ENCODE results near the gene GLOD4.
"Not testable (repeated sequence)": the region's sequence is repeated elsewhere in the genome, so short reads cannot be mapped to it uniquely, and the experiment has no call there.

Gene GLOD4

DNA sequence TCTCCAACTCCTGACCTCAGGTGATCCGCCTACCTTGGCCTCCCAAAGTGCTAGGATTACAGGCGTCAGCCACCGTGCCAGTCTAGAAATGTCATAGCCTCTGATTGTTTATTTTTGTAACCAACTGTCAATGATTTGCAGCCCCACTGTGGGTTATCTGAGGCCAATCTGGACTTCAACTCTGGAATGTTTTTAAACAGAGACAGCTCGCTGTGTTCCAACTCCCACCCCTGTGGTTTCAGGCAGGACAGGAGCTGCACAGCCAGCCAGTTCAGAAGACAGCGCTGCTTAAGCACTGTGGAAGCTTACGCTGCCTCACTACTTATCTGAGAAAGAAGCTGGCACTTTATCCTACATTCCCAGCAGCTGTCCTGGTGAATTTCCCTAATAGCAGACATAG is 19.6 kb upstream of the GLOD4 start:
- DNase-seq: no peak

DNA sequence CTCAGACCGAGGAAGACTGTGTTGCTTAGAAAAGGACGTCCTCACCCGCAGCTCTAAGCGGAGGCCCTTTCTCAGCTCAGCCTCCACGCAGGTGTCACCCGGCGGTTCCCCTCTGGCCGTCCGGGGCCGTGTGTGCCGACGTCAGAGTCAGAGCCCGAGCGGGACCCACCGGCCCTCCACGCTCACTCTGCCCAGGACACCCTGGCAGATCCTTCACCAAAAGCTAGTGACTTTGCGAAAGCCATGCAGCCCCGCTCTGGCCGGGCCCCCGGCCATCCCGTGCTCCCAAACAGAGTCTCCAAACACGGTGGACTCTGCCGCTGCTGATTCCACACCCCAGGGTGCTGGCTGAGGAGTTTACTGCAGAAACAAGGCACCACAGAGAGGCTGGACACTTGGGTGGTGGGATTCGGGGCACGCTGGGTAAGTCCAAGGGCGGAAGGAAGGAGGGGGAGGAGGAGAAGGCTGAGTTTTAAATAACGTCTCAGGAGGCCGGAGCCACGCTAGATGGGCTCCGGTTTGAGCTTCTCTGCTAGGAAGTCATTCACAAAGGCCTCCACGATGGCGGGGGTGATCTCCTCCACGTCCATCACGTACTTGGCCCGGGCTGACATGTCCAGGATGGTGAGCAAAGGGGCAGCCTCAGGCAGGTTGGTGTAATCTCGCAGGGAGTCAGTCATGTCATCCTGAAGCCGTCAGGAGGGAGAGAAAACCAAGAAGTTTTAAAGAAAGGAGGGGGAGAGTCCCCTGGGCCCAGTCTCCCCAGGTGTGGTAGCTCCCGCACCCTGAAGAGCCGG is 18.6 kb upstream of the GLOD4 start:
- no peak for DNase-seq

DNA sequence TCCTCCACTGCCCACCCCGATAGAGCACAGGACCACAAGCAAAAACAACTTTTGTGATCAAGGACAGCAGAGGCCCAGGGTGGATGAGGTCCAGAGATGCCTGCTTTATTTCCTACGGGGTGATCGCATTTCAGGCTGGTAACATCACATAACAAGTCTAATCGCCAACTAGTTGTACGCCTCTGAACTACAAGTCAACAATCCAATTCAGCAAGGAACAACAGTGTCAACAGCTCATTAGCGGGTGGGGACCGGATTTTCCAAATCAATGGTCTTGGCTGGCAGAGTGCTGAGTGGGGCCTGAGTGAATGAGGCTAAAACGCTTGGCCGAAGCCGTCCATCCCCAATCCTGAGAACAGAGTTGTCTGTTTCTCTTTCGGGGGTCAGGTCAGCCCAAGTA is 17.2 kb upstream of the GLOD4 start:
- DNase-seq: no peak

DNA sequence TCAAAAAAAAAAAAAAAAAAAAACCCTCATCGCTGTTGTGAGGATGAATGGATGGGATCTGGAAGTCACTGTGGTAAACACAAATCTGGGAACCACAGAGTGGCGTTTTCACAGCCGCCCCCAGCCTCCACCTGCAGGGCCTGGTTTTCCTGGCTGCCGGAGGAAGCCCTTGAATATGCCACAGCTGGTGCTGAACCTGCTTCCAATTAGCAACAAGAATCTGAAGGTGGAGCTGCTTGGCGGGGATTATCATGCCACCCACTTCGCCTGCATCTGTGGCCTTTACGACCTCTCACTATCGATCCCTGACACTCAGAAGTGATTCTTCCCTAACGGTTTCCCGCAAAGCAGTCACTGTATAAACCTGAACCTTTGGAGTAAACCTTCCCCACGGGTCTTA is 16.2 kb upstream of the GLOD4 start:
- DNase-seq: no peak

DNA sequence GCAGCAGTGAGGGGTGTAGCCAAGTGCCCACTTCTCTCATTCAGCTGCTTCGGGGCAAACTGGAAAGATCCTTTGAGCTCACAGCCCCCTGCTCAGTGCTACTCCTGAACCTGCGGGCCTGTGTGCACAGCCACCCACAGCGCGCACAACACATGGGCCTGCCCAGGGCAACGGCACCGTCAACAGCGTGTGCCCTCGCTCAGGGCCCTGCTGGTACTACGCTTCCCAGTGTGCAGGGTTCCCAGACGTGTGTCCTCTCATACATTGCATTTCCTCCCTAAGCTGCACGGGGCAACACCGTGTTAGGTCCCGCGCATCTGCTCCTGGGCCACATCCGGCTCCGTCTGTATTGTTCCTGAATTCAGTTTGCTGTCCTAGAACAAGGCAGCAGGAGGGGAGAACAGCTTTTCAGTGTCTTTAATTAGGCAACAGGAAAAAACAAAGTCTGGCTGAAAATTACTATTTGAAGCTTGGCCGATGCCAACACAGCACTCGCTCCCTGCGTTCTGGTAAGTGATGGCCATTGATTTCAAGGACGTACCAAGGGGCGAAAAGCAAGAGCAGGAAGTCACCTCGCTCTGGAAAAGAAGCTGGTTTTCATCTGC is 15.3 kb upstream of the GLOD4 start:
- DNase-seq: no peak

DNA sequence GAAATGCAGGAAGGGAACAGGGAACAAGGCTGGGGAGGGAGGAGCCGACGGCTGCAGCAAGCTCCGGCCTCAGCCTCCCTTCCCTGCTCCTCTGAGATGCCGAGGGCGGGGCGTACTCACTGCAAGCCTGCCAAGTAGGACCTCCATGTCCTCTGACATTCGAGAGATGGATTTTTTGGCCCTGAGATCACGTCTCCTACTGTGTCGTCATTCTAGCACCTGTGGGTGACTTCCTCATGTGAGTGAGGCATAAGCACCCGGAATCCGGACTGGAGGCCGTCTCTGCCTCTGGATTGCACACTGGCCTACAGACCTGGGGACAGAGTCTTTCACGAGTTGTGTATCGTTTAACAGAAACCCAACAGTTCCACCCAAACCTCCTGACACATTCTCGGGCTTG is 14.5 kb upstream of the GLOD4 start:
- no peak for DNase-seq

DNA sequence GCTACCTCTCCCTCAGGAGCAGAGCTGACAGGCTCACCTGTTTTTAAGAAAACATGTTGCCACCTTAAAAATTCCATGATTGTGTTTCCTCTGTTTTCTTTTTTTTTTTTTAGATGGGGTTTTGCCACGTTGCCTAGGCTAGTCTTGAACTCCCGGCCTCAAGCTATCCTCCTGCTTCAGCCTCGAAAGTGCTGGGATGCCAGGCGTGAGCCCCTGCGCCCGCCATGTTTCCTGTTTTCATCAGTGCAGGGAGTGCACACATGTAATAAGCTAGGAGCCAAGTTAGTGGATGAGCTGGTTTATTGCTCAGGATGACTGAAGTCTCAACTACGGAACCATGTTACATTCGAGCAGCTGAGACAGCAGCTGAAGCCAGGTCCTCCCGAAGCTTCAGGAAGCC is 13.6 kb upstream of the GLOD4 start:
- no peak for DNase-seq

DNA sequence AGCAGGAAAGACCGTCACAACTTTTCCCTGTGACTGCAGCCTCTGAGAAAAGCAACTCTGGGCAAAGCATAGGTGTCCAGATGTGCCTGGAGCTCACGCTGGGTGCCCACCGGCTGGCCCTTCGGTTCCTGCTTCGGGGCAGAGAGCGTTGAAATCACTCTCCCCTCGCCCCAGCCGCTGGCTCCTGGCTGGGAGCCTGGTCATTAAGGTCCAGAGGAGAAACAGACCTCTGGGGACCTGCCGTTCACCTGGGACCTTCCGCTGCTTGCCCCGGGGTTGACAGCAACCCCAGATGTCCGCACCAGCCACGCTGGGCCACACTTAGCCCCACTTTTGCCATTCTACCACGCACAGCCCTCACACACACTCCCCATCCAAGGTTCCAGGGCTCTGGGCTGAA is 13.2 kb upstream of the GLOD4 start:
- no peak for DNase-seq

DNA sequence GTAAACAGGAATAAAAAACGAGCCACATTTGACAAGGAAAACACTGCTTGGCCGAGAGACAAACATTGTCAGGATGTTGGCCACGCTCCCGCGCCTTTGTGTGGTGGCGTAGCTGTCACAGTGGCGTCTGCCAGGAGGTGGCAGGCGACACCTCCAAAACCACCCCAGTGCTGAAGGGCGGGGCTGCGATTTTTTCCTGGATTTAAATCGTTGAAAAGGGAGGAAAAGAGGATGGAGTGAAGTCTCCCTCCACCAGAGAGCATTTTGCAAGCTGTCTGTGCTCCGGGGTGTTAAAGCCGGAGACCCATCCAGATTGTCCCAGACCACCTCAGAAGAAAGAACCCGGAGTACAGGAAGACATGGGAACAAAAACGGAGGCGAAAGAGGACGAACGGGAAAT is 12.8 kb upstream of the GLOD4 start:
- DNase-seq: peak; percentile 21 to 39

DNA sequence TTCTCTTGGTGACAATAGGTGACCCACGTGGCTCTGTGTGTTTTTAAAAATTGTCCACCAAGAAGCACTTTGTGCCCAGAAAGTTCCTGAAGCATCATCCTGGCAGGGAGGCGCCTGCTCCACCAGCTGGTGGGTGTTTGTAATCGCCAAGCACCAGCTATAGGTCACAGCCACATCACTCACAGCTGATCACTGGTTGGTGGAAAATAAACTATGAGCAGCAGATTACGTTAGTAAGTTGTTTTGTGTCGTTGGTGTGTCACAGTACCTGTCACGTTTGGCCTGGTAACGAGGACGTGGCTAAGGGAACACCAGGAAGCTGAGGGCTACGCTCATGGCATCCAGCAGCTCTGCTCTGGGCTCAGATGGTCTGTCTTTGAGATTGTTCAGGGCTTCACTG is 10.2 kb upstream of the GLOD4 start:
- no peak for DNase-seq

DNA sequence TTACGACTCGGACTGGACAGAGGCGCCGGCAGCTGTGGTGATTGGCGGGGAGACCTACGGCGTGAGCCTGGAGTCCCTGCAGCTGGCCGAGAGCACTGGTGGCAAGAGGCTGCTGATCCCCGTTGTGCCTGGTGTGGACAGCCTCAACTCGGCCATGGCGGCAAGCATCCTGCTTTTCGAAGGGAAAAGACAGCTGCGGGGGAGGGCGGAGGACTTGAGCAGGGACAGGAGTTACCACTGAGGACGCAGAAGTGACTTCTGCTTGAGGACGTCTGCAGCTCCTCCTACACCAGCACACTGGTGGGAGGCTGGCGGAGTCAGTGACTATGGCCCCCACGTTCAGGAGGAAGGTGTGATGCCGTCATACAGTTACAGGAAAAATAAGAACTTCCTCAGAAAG is 9.7 kb upstream of the GLOD4 start:
- DNase-seq: no peak

DNA sequence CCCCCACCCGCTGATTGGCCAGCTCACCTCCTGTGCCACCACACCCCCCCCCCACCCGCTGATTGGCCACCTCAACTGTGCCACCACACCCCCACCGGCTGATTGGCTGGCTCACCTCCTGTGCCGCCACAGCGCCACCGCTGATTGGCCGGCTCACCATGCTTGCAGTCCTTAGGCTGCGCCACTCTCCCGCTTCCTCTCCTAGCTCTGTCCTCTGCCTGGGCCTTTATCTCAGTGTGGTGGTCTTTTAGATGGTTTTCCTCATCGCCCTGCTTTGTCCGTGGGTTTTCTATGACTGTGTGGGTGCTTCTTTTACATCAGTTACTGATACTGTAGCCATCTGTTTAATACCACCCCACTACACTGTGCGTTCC is 8.8 kb upstream of the GLOD4 start:
- DNase-seq: not testable (repeated sequence)

DNA sequence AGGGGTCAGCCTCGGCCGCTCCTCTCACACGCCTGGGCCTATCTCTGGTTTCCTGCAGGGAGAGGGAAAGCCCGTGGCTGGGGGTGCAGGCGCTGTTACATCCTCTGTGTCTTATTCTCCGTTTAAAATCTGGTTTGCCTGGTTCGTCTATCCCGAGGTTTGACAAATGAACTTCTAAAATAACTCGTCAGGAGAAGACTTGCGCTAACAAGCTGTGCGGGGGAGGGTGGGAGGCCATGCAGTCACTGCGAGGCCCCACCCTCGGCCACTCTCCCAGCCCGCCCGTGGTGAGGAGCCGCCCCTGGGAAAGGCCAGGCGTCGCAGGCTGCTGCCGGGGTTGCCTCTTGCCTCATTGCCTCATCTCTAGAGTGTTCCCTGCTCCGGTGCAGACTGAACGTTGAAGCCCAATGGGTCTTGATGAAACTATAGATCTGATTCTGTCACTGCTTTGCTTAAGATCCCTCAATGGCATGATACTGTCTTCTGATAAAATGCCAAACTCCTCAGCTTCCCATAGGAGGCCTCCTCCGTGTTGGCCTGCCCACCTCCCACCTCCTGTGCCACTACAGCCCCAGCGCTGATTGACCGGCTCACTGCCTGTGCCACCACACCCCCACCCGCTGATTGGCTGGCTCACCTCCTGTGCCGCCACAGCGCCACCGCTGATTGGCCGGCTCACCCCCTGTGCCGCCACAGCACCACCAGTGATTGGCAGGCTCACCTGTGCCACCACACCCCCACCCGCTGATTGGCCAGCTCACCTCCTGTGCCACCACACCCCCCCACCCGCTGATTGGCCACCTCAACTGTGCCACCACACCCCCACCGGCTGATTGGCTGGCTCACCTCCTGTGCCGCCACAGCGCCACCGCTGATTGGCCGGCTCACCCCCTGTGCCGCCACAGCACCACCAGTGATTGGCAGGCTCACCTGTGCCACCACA is 8.1 kb upstream of the GLOD4 start:
- DNase-seq: not testable (repeated sequence)

DNA sequence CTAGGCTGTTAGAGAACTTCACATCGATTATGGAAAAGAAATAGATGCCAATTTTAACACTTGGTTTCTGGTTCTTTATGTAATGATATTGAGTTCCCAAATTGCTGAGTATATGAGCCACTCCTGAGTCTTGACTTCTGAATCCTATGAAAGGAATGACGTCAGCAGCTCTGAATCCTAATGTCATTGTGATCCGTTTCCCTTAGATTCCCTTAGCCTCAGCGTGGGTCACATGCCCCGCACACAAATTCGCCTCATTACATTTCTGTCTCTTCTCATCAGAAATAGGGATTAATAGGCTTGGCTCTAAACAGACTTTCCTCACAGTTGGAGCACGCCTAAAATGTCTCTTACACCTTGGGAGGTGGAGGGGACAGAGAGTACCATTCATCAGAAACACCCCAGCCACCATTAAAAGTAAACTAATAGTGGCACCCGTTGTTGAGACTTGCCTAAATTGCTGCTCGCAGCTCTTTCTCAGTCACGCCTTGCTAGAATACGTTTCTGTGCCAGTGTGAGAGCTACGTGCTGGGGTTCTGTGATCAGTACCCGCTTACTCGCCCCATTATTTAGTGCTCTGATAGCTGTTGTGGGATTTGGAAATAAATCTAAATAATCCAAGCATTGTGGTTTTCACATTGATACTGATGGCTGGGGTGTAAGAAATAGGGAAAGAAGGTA is 7.2 kb upstream of the GLOD4 start:
- DNase-seq: no peak

DNA sequence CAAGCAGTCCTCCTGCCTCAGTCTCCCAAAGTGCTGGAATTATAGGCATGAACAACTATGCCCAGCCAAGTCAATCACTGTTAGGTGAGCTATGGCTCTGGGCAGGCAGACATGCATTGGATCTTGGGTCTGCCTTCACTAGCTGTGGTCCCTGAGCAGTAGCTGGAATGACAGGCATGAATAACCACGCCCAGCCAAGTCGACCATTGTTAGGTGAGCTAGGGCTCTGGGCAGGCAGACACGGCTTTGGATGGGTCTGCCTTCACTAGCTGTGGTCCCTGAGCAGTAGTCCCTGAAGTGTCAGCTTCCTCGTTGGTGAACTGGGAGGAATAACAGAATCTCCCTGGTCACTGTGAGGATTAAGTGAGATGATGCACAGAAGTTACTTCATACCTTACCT is 6.5 kb upstream of the GLOD4 start:
- no peak for DNase-seq

DNA sequence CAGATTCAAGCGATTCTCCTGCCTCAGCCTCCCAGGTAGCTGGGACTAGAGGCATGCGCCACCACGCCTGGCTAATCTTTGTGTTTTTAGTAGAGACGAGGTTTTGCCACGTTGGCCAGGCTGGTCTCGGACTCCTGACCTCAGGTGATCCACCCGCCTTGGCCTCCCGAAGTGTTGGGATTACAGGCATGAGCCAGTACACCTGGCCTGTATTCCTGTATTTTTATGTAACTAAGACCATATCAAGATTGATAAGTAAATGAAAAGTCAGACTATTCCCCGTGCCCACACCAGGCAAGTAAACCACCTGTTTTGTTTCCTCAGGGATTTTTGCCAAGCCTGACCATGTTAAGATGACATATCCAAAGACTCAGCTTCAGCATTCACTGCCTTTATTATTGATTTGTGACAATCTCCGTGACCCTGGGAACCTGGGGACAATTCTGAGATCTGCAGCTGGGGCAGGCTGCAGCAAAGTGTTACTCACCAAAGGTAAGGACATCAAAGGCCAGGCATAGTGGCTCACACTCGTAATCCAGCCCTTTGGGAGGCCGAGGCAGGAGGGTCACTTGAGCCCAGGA is 5.7 kb upstream of the GLOD4 start:
- no peak for DNase-seq

DNA sequence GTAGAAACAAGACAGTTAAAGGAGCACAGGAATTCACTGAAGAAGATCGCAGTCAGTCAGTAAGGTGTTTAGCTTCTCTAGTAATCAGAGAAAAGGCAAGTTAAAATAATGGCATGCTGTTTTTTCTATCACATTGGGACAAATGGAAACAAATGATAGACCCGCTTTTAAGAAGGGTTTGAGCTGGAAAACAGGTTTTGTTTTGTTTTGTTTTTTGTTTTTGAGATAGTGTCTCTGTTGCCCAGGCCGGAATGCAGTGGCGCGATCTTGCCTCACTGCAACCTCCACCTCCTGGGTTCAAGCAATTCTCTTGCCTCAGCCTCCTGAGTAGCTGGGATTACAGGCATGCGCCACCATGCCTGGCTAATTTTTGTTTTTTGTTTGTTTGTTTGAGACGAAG is 3.8 kb upstream of the GLOD4 start:
- DNase-seq: not testable (repeated sequence)

DNA sequence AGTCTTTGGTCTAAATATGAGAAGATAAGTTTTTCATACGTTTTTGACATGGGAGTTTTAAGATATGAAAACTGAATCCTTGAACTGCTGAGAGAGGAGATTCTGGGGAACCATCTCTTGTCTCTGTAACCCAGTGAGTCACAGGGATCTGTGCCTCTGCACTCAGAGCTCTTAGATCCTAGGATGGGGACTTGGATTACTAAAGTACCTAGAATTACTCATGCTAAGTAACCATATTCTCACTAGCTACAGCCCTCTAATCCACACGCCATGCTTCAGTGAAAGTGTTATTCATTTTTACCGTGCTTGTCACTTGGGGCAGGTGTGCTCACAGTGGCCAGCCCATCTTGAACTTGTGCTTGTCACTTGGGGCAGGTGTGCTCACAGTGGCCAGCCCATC is 2.1 kb upstream of the GLOD4 start:
- no peak for DNase-seq

DNA sequence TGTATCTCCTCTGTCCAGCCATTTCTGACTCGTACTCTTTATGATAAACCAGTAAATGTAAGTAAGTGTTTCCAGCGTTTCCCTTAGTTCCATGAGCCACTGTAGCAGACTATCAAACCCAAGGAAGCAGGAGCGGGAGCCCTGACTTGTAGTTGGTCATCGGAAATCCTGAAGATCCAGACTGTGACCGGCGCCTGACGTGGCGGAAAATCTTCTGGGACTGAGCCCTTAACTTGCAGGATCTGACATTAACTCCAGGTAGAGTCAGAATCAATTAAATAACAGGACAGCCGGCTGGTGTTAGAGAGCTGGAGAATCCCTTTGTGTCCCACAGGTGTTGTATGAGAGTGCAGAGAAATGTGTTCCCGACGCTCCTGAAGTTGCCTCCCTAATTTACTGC is 4.0 kb downstream of the GLOD4 start:
- DNase-seq: no peak

DNA sequence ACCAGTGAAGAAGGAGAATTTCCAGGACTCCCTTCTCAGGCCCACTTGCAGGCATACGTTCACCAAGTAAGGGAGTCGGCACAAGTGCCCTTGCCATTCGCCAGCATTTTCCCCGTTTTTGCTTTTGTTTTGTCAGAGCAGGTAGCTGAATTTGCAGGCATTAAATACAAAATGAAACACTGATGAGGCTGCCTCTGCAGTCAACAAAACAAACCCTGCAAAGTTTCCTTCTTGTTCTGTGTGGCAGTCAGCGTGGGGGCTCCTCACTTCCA is 7.8 kb downstream of the GLOD4 start:
- no peak for DNase-seq

DNA sequence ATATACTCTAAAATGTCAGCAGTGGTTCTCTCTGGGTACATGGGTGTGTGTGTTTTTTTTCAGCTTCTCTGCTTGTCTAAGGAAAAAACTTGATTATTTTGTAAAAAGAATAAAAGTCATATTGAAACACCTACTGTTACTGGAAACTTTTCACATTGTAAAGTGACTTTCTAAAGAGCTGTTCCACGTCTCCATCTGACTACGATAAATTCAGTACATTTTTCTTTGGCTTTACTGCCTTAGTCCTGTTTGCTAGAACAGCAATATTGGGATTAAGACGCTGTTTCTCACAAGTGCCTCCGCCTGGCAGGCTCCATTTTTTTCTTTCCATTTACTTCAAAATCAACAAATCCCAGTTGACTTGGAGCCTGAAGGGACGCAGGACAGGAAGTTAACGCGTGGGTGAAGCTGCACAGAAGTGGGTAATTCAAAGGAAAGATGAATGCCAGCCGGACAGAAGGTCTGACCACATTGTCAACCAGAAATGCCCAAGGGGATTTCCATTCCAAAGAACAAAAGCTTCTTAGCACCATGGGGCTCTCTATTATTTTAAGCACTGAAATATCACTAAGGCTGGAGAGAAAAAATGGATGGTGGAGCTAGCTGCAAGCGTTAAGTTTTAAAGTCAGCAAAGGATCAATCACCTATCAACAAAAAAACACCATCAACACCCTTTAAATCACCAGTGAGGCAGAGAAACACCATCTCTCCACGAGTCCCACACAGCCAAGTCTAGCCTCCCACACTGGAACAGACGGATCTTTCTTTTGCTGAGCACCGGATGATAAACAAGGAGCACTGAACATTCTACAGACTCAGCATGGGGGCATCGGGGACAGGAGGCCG is 8.4 kb downstream of the GLOD4 start:
- DNase-seq: no peak

DNA sequence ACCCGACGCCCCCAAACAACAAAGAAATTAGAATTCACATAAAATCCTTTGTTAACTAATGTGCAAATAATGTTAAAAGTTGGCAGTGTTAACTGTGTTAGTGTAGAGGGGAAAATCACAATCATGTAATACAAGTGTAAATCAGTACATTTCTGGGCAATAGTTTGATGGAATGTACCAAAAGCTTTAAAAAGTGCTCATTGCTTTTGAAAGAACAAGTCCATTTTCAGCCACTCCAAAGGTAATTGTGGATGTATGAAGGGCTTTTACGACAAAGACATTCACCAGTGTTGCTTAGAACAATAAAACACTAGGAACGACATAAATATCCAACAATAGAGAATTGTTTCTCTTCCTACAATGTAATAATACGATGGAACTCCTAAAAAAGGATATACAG is 9.1 kb downstream of the GLOD4 start:
- DNase-seq: no peak

Measured in CD4-positive, alpha-beta T cell treated with Interleukin-4 for 1 hour (primary cell).